Activated CD4-positive, alpha-beta memory T cell treated with anti-CD3 and anti-CD28 coated beads for 36 hours (primary cell): ENCODE data around the gene MANSC4. TPM values are rescaled to one million over a fixed set of nuclear protein-coding genes. Genes with fewer than 3 reads are reported as not detected.

Experiments used
- CTCF ChIA-PET: fragments of 350-600 bp; sonication (Branson Sonifier 250); formaldehyde crosslinking; loops from one replicate; lab custom pipeline; 2021; ENCODE audit warnings: antibody characterized with exemption, inconsistent platforms; lab: Charles Lee
- POLR2A ChIA-PET: fragments of 350-600 bp; sonication (Branson Sonifier 250); formaldehyde crosslinking; loops from one replicate; lab custom pipeline; 2021; ENCODE audit warnings: antibody characterized with exemption; lab: Charles Lee
- DNase-seq: peaks from one replicate; pipeline ENCODE4 v3.0.0-alpha.2; 2020
- H3K27ac Mint-ChIP-seq: one replicate; pipeline ENCODE4 v1.8.0; 2021; ENCODE audit warnings: mixed read lengths
- H3K27me3 Mint-ChIP-seq: one replicate; pipeline ENCODE4 v1.8.0; 2021; ENCODE audit warnings: mixed read lengths
- H3K36me3 Mint-ChIP-seq: one replicate; pipeline ENCODE4 v1.8.0; 2021; ENCODE audit warnings: mixed read lengths
- H3K4me1 Mint-ChIP-seq: one replicate; pipeline ENCODE4 v1.8.0; 2021; ENCODE audit warnings: low read depth, mixed read lengths
- H3K4me3 Mint-ChIP-seq: one replicate; pipeline ENCODE4 v1.8.0; 2021; ENCODE audit warnings: mild to moderate bottlenecking, mixed read lengths
- H3K9me3 Mint-ChIP-seq: one replicate; pipeline ENCODE4 v1.8.0; 2021; ENCODE audit warnings: mixed read lengths
- intact Hi-C: fragments of 100-400 bp; cut with micrococcal nuclease; formaldehyde crosslinking; loops from one replicate; pipeline ENCODE4 v1.15.1; 2023
- total RNA-seq, 2 experiments: library from RNA; stranded (reverse); gene quantifications; one replicate each; pipeline ENCODE4 v1.2.3, GENCODE V29; 2021

Gene MANSC4
- total RNA-seq, 2 experiments from 2014 or later = not detected

GRCh38 chr12:27800819-27801218 lies 20.8 kb upstream of the MANSC4 start:
- no peaks in the 10 kb centered on the region for H3K9me3 Mint-ChIP-seq
- H3K4me1 Mint-ChIP-seq = peaks cover 34% of the 10 kb centered on the region
- H3K27ac Mint-ChIP-seq = peak overlapping the region; percentile 9
- intact Hi-C loops = no loop called here
- no peak for DNase-seq
- CTCF ChIA-PET = interaction anchor here (2.7 kb wide), 1 partner anchor 20 kb away, joined by 24 read pairs; no protein-coding TSS in a partner anchor
- H3K27me3 Mint-ChIP-seq = peaks cover 3% of the 10 kb centered on the region
- H3K4me3 Mint-ChIP-seq = no peak overlapping the region
- POLR2A ChIA-PET = no interaction called here
- H3K36me3 Mint-ChIP-seq = peaks cover 23% of the 10 kb centered on the region

- H3K4me3 Mint-ChIP-seq = no peak overlapping the region
- peaks cover 30% of the 10 kb centered on the region for H3K4me1 Mint-ChIP-seq
- no peak overlapping the region for H3K27ac Mint-ChIP-seq
- no peak for DNase-seq
- no peaks in the 10 kb centered on the region for H3K9me3 Mint-ChIP-seq
- ChIA-PET POLR2A (no interaction called here), CTCF (no interaction called here)
- peaks cover 29% of the 10 kb centered on the region for H3K36me3 Mint-ChIP-seq
- no peaks in the 10 kb centered on the region for H3K27me3 Mint-ChIP-seq
- intact Hi-C loops = no loop called here
Observed at GRCh38 chr12:27797301-27798025, 17.4 kb upstream of the MANSC4 start.

GRCh38 chr12:27796128-27796527 lies 16.1 kb upstream of the MANSC4 start:
- ChIA-PET CTCF (interaction anchor here (0.6 to 2.5 kb wide), 3 partner anchors 16 to 857 kb away, joined by 3 to 12 read pairs (median 6); partner anchors contain the start of genes KLHL42 and MANSC4), POLR2A (no interaction called here)
- DNase-seq = no peak
- H3K4me1 Mint-ChIP-seq = peaks cover 17% of the 10 kb centered on the region
- H3K9me3 Mint-ChIP-seq = no peaks in the 10 kb centered on the region
- H3K27me3 Mint-ChIP-seq = no peaks in the 10 kb centered on the region
- intact Hi-C loops = no loop called here
- no peak overlapping the region for H3K27ac Mint-ChIP-seq
- no peak overlapping the region for H3K4me3 Mint-ChIP-seq
- peaks cover 37% of the 10 kb centered on the region for H3K36me3 Mint-ChIP-seq

- no peak for DNase-seq
- Mint-ChIP-seq H3K27ac (no peak overlapping the region), H3K4me3 (no peak overlapping the region), H3K9me3 (no peaks in the 10 kb centered on the region), H3K27me3 (no peaks in the 10 kb centered on the region), H3K4me1 (peaks cover 5% of the 10 kb centered on the region), H3K36me3 (peaks cover 37% of the 10 kb centered on the region)
- intact Hi-C loops = no loop called here
- POLR2A ChIA-PET = no interaction called here
- CTCF ChIA-PET = interaction anchor here (0.6 to 2.5 kb wide), 4 partner anchors 15 to 858 kb away, joined by 3 to 12 read pairs (median 4); partner anchors contain the start of genes KLHL42 and MANSC4
Observed at GRCh38 chr12:27794818-27795584, 15.0 kb upstream of the MANSC4 start.

- Mint-ChIP-seq H3K4me3 (no peak overlapping the region), H3K36me3 (peaks cover 16% of the 10 kb centered on the region), H3K27ac (no peak overlapping the region), H3K27me3 (no peaks in the 10 kb centered on the region), H3K9me3 (no peaks in the 10 kb centered on the region), H3K4me1 (peaks cover 24% of the 10 kb centered on the region)
- POLR2A ChIA-PET = interaction anchor here (1.4 kb wide), 1 partner anchor 10 kb away, joined by 3 read pairs; the partner anchor contains the start of genes KLHL42 and MANSC4
- DNase-seq = no peak
- CTCF ChIA-PET = interaction anchor here (0.9 kb wide), 1 partner anchor 32 kb away, joined by 3 read pairs; no protein-coding TSS in a partner anchor
- intact Hi-C loops = no loop called here
Observed at GRCh38 chr12:27790179-27790578, 10.1 kb upstream of the MANSC4 start.

GRCh38 chr12:27787559-27787958 lies 7.5 kb upstream of the MANSC4 start:
- POLR2A ChIA-PET = no interaction called here

GRCh38 chr12:27785882-27786570 lies 6.0 kb upstream of the MANSC4 start:
- Mint-ChIP-seq H3K9me3 (no peaks in the 10 kb centered on the region), H3K27me3 (no peaks in the 10 kb centered on the region), H3K4me1 (peaks cover 45% of the 10 kb centered on the region), H3K4me3 (no peak overlapping the region), H3K27ac (peak overlapping the region; percentile 69), H3K36me3 (peaks cover 18% of the 10 kb centered on the region)
- POLR2A ChIA-PET = no interaction called here
- CTCF ChIA-PET = interaction anchor here (1.6 kb wide), 1 partner anchor 36 kb away, joined by 3 read pairs; no protein-coding TSS in a partner anchor
- intact Hi-C loops = loop anchor here (1.0 to 10.0 kb wide), 3 partner anchors 16 to 851 kb away; partner anchors contain the start of genes FGFR1OP2 and INTS13
- DNase-seq = no peak

More at GRCh38 chr12:27787559-27787958, 7.5 kb upstream of the MANSC4 start:
- Mint-ChIP-seq H3K27ac (no peak overlapping the region), H3K9me3 (no peaks in the 10 kb centered on the region), H3K36me3 (peaks cover 18% of the 10 kb centered on the region), H3K4me1 (peaks cover 30% of the 10 kb centered on the region), H3K4me3 (no peak overlapping the region), H3K27me3 (no peaks in the 10 kb centered on the region)
- intact Hi-C loops = loop anchor here (10.0 kb wide), 1 partner anchor 853 kb away; the partner anchor contains the start of genes FGFR1OP2 and INTS13
- DNase-seq = no peak
- CTCF ChIA-PET = interaction anchor here (1.5 kb wide), 1 partner anchor 34 kb away, joined by 7 read pairs; no protein-coding TSS in a partner anchor

- peak overlapping the region; percentile 35 for H3K4me3 Mint-ChIP-seq
- H3K4me1 Mint-ChIP-seq = peaks cover 45% of the 10 kb centered on the region
- POLR2A ChIA-PET = no interaction called here
- DNase-seq = no peak
- intact Hi-C loops = loop anchor here (5.0 to 10.0 kb wide), 2 partner anchors 70 to 848 kb away; partner anchors contain the start of genes FGFR1OP2, INTS13 and MRPS35
- peaks cover 17% of the 10 kb centered on the region for H3K36me3 Mint-ChIP-seq
- H3K27ac Mint-ChIP-seq = no peak overlapping the region
- no peaks in the 10 kb centered on the region for H3K9me3 Mint-ChIP-seq
- CTCF ChIA-PET = no interaction called here
- H3K27me3 Mint-ChIP-seq = no peaks in the 10 kb centered on the region
Observed at GRCh38 chr12:27782481-27782880, 2.4 kb upstream of the MANSC4 start.

GRCh38 chr12:27781680-27782079 lies 1.6 kb upstream of the MANSC4 start:
- CTCF ChIA-PET = no interaction called here
- H3K9me3 Mint-ChIP-seq = no peaks in the 10 kb centered on the region
- H3K27ac Mint-ChIP-seq = peak overlapping the region; percentile 11
- intact Hi-C loops = loop anchor here (5.0 to 10.0 kb wide), 2 partner anchors 69 to 847 kb away; partner anchors contain the start of genes FGFR1OP2, INTS13 and MRPS35
- peak overlapping the region; percentile 78 for H3K4me3 Mint-ChIP-seq
- H3K27me3 Mint-ChIP-seq = no peaks in the 10 kb centered on the region
- H3K36me3 Mint-ChIP-seq = peaks cover 17% of the 10 kb centered on the region
- peaks cover 41% of the 10 kb centered on the region for H3K4me1 Mint-ChIP-seq
- POLR2A ChIA-PET = no interaction called here
- no peak for DNase-seq

- peak overlapping the region; percentile 78 for H3K4me3 Mint-ChIP-seq
- no peaks in the 10 kb centered on the region for H3K9me3 Mint-ChIP-seq
- H3K4me1 Mint-ChIP-seq = peaks cover 34% of the 10 kb centered on the region
- H3K27ac Mint-ChIP-seq = peak overlapping the region; percentile 65
- CTCF ChIA-PET = interaction anchor here (0.6 to 2.4 kb wide), 7 partner anchors 15 to 83 kb away, joined by 3 to 21 read pairs (median 4); no protein-coding TSS in a partner anchor
- H3K36me3 Mint-ChIP-seq = peaks cover 17% of the 10 kb centered on the region
- POLR2A ChIA-PET = interaction anchor here (1.8 kb wide), 1 partner anchor 41 kb away, joined by 11 read pairs; no protein-coding TSS in a partner anchor
- DNase-seq = peak; percentile 49
- intact Hi-C loops = loop anchor here (1.0 to 10.0 kb wide), 3 partner anchors 41 to 846 kb away; partner anchors contain the start of genes FGFR1OP2, INTS13 and MRPS35
- no peaks in the 10 kb centered on the region for H3K27me3 Mint-ChIP-seq
Observed at GRCh38 chr12:27780612-27781408, 774 bp upstream of the MANSC4 start.
